GM18499 (cell line): ENCODE measurements around the gene NEURL2.
A peak's percentile ranks its signal among the peaks of the same experiment; 100 is the strongest.
"Not testable (repeated sequence)": the region's sequence is repeated elsewhere in the genome, so short reads cannot be mapped to it uniquely, and the experiment has no call there.

ENCODE experiments used
- ATAC-seq: cut with Tn5 transposase; IDR thresholded peaks from one replicate; pipeline ENCODE4 v1.9.1; 2021; ENCODE audit warnings: moderate number of reproducible peaks; ENCODE audit not compliant: insufficient read depth, unreplicated experiment

The NEURL2 gene

DNA sequence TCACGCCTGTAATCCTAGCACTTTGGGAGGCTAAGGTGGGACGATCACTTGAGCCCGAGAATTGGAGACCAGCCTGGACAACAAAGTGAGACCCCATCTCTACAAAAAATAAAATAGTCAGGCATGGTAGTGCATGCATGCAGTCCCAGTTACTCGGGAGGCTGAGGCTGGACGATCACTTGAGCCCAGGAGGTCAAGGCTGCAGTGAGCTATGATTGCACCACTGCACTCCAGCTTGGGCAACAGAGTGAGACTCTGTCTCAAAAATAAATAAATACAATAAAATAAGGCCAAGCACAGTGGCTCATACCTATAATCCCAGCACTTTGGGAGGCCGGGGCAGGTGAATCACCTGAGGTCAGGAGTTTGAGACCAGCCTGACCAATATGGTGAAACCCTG, 10.3 kb upstream of the NEURL2 start:
- not testable (repeated sequence) for ATAC-seq

DNA sequence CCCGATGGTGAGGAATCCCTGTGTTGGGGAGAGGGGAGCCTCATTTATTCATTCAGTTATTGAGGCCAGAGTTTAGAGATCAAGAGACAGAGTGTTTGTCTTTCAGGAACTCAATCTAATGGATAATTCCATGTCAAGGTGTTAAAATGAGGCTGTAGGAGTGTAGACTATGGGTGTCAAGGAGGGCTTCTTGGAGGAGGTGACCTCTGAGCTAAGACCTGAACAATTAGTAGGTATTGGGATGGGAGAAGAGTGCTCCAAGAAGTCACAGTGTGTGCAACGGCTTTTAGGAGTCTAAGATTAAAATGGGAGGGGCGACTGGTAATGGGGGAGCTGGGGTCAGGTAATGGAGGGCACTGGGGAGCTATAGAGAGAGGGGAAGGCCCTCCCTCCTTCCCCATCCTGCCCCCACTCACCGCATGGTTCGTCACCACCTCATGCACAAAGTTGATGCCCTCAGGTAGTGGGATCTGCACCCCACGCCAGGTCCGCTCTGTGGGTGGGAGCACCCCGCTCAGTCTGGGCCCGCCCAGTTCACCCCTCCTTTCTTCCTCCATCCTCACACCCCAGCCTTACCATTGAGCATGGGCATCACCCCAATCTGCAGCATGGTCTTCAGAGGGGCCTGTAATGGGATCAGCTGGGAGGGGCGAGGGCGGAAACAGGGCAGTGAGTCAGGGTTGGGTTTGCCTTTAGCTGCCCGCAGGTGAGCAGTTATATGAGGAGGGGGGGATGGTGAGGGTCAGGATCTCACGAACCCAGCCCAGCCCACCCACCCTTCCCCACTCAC, 8.2 kb upstream of the NEURL2 start:
- ATAC-seq = no peak

DNA sequence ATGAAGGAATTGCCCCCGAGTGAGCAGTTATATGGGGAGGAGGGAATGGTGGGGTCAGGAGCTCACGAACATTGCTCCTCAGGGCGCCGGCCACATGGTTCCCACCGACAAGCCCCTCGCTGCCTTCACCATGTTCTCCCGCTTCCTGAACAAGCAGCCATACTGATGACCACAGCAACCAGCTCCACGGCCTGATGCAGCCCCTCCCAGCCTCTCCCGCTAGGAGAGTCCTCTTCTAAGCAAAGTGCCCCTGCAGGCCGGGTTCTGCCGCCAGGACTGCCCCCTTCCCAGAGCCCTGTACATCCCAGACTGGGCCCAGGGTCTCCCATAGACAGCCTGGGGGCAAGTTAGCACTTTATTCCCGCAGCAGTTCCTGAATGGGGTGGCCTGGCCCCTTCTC, 7.3 kb upstream of the NEURL2 start:
- ATAC-seq = no peak

DNA sequence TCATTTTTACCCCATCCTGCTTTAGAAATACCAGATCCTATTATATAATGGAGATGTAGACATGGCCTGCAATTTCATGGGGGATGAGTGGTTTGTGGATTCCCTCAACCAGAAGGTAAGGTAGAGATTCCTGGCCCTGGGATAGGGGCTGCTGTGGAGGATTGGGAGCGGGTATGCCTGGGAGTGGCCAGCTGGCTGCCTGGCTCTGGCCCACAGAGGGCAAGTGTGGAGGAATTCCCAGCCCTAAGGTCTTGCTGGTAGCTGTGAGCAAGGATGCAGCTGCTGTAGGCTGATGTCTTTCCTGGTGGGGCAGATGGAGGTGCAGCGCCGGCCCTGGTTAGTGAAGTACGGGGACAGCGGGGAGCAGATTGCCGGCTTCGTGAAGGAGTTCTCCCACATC, 6.7 kb upstream of the NEURL2 start:
- ATAC-seq = no peak

DNA sequence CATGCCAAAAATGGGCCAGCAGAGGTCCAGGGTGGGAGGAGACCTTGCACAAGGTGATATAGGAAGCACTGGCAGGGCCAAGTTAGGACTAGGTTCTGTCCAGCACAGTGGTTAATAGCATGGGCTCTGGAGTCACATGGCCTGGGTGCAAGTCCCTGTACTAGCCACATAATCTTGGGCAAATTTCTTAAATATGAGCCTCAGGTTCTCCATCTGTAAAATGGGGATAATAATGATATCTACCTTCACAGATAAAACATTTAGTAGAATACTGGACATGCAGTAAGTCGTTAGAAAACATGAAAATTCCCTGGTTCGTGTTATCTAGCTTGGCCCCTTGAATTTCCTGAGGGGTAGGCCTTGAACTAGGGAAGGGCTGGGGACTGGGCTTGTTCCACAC, 6.3 kb upstream of the NEURL2 start:
- ATAC-seq = no peak

DNA sequence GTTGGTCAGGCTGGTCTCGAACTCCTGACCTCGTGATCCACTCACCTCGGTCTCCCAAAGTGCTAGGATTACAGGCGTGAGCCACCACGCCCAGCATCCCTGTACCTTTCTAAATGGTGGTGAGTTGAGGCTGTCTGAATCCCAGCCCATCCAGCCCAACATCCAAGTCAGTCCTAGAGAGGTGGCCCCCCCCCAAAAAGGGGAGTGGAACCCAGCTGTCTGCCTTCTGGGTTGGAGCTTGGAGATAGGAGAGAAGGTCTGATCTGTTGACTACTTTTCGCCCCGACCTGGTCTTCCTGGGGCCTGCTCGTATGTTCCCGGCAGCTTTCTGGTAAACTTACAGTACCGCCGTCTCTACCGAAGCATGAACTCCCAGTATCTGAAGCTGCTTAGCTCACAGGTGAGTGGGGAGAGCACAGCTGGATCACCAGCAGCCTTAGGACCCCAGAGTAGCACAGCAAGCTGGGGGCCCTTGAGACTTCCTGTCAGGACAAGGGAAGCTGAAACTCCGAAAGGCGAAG, 5.7 kb upstream of the NEURL2 start:
- no peak for ATAC-seq

DNA sequence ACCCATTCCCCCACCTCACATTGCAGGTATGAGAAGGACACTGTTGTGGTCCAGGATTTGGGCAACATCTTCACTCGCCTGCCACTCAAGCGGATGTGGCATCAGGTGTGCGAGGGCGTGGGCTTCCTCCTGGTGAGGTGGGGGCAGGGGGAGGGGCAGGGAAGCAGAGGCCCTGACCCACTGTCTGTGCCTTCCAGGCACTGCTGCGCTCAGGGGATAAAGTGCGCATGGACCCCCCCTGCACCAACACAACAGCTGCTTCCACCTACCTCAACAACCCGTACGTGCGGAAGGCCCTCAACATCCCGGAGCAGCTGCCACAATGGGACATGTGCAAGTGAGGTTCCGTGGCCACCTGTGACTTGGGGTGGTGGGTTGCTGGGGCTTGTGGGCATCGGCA, 3.8 kb upstream of the NEURL2 start:
- no peak for ATAC-seq

DNA sequence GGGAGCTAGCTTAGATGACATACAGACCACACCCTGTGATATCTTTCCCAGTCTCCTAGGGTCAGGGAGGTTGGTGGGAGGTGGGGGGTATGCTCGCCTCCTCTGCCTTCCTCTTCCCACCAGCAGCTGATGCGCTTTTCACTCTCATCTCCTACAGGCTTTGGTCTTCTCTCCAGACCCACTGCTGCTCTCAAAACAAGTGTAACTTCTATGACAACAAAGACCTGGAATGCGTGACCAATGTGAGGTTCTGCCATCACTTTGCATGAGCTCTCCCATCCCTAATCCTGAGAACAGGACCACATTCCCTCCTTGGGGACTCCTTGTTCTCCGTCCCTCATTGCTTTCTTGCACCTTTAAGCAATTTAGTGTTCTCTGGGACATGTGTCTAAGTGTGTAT, 2.8 kb upstream of the NEURL2 start:
- ATAC-seq = no peak

DNA sequence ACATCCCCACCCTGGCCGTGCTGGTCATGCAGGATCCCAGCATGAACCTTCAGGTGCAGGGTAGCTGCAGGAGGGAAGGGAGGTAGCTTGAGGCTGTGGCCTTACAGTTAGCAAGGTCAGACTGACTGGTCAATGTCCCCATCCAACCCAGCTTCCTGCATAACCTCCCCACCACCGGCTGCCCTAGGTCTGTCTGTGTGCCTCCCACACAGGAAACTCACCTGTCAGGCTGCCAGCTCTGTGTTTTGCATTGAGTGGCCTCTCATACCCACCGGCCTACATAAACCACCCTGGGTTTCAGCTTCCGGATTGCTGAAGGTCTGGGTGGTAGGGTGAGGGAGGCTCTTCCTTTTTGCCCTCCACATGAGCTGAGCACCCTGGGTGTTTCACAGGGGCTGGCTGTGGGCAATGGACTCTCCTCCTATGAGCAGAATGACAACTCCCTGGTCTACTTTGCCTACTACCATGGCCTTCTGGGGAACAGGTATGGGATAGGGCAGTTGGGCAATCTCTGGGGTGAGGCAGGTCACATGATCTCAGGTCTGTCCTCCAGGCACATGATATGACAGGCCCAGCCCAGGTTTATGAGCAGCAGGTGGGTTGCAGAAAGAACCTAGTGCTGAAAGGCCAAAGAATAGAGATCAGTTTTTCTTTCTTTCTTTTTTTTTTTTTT, 2.0 kb upstream of the NEURL2 start:
- no peak for ATAC-seq

DNA sequence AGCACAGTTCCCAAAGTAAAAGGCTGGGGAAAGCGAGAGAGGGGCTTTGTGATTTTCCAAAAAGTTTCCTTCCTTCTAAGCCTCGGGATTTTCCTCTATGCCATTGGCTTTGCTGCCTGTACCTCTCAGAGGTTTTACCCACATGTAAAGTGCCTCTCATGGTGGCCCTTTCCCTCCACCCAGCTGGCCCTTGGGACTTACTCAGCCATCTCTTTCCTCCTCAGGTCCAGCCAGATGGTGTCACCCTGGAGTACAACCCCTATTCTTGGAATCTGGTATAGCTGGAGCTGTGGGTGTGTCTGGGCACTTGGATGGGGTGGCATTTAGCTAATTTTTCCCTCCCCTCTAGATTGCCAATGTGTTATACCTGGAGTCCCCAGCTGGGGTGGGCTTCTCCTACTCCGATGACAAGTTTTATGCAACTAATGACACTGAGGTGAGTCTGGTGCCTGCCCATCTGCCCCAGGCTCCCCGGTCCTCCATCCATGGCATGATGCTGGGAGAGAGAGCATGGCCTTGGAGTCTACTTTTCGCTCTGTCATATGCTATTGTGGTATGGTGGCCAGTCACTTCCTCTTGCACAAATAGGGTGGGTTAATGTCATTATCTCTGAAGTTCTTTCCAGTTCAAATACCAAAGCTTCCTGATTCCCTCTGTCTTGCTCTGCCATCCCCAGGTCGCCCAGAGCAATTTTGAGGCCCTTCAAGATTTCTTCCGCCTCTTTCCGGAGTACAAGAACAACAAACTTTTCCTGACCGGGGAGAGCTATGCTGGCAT, 1.2 kb upstream of the NEURL2 start:
- no peak for ATAC-seq

DNA sequence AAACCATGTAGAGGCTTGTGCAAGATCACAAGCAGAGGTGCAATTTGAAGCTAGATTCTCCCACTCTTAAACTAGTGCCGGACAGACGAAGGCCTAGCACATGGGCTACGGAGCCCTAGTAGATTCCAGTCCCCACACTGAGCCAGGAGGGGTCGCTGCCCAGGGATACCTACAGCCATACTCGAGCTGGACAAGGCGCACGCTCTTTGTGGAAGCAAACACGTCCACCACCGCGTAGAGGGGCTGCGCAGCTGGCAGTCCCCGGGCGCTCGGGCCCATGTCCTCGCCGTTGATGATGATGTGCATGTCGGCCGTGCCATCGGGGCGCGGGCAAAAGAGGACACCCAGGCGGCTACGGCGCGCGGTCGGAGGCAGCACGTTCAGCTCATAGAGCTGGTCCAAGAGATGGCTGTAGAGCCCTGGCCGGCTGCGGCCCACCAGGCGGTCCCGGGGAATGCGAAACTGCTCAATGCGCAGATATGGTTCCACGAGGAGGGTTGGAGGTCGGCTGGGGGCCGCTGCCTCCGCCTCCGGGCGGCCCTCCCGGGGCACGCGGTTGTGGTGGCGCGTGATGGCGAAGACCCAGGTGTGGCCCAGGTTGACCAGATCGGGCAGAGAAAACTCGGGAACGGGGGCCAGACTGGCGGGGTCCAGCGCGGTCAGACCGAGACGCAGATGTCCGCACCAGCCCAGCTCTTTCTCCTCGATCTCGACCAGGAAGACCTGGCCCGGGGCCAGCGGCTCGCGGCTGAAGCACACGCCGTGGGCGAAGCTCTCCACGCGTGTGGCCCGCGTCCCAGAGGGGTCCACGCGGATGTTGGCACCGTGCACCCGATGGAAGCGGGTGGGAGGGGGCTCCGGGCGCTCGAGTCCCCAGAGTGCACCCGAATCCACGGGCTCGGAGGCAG, 677 bp downstream of the NEURL2 start:
- ATAC-seq = no peak

DNA sequence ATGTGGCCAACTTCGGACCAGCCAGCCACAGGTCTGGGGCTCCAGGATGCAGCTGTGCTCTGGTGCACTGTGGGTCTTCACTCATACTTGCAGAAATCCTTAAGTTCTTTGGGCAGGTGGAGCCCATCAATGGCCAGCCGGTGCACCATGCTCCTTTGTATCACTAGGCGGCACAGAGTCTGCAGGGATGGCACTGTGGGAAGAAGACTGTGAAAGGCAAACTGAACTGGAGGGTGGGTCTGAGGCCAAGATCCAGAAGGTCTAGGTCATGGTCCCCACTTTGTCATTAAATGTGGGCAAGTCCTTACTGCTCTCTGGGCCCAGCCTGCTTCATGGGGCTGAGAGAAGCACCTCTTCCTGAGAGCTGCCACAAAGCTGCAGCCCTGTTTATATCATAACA, 2.3 kb downstream of the NEURL2 start:
- no peak for ATAC-seq

DNA sequence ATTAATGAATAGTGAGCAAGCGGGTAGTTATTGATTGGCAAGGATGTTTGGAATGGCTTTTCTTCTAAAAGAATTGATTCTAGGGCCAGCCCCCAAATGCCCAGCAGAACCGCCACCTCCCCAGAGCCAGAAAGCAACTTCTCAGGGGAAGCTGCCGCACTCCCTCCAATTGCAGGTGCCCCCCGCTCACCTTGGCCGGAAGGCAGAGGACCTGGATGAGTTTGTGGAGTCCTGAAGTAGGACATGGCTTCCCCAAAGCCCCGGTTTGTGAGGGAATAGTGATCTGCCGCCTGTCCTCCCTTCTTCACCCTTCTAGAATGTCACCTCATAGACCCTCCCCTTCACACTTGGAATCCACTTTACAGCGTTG, 3.7 kb downstream of the NEURL2 start, which contains the start of gene SPATA25:
SPATA25 (minus strand) TSS at position 277 of the 370 bp plus-strand sequence; CDS start at position 245, 32 bp downstream.
- ATAC-seq = no peak

DNA sequence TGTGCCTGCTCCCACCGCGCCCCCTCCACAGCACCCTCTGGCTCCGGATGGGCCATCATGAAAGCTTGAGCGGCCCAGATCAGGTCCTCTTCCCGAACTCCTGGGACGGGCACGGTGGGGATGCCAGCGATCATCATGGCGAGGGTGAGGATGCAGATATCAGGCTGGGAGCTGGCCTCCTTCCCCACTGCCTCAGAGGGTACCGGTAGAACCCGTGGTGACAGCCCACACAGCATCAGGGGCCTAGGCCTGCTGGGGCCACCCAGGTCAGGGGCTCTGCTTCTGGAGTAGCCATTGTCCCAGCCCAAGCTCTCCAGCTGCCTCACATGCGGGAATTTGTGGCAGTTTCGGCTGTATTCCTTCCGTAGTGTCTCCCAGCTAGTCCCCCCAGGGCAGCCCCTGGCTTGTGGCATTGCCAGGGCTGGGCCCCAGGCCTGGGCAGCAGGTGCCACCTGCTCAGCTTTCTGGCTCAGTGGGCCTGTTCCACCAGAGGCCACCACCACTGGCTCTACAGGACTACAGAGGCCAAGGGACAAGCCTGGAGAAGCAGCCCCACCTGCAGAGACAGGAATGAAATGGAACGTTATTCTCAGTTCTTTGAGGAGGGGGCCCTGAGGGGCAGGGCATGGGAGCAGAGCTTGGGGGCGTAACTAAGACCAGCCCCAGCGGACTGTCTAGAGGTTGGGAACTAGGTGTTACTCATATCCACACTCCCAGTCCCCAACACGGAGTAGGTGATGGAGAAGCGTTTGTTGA, 4.2 kb downstream of the NEURL2 start:
- no peak for ATAC-seq

DNA sequence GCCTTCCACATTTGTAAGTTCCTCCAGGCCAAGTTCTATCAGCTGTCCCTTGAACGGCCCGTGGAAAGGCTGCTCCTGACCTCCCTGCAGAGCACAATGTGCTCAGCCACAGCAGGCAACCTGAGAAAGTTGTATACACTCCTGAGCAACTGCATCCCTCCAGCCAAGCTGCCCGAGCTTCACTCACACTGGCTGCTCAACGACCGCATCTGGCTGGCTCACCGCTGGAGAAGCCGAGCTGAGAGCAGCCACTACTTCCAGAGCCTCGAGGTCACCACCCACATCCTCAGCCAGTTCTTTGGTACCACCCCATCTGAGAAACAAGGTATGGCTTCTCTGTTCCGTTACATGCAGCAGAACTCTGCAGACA, 7.9 kb downstream of the NEURL2 start:
- no peak for ATAC-seq

DNA sequence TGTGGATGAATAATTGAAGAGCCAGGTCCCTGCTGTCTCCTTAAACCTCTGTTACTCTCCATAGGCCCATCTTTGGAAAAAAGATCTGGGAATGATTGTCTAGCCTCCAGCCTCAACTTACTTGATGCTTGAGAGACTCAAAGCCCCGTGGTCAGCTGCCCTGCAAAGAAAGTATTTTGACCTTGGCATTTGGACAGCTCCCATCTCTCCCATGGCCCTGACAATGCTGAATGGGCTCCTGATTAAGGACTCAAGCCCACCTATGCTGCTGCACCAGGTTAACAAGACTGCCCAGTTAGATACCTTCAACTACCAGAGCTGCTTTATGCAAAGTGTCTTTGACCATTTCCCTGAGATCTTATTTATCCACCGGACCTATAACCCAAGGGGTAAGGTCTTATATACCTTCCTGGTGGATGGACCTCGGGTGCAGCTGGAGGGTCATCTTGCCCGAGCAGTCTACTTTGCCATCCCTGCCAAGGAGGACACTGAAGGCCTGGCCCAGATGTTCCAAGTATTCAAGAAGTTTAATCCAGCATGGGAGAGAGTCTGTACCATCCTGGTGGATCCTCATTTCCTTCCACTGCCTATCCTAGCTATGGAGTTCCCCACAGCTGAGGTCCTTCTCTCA, 8.4 kb downstream of the NEURL2 start:
- no peak for ATAC-seq

DNA sequence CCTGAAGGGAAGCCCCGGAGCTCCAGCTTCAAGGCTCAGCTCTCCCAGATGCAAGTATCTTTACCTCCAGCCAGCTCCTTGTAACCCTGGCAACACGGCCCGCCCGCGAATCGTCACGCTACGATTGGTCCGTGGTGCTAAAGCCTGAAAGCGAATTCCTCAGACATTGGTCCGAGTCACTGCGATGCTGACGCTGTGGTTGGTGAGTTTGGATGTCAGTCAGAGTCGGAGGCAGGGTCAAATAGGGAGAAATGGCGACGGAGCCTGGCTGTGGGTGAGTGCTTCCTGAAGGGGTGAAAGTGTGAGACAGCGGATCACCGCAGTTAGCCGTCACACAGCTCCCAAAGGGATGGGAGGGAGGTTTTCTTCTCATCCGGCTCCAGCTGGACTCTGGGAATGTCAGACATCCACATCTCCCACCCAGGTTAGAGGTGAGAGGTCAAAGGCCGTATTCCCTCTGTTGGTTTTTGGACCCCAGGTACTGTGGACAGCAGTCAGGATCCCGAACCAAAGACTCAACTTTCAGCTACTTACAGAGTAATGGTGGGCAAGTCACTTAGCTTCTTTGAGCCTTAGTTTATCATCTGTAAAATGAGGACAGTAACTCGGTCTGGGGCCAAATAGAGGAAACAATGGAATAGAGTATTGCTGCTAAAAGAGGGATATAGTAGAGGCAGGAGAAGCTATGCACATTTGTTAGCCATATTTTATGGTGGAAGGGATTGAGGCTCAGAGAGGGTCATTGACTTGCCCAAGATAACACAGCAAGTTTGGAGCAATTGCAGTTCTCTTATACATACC, 9.8 kb downstream of the NEURL2 start, which contains the start of gene ZSWIM1:
ZSWIM1 (plus strand) TSS at position 240 of the 801 bp plus-strand sequence. CDS start 1,366 bp downstream, outside the sequence.
- ATAC-seq = peak; percentile 87
